ENCODE results near the gene E2F4. TPM values are rescaled to one million over a fixed set of nuclear protein-coding genes. Genes with fewer than 3 reads are reported as not detected.

Gene E2F4
- total and polyA plus RNA-seq, 2 of the 13 experiments (the other 11 are each of a cell fraction or from before 2014, with no cell fraction given), result 84.8 to 91.2 TPM

- 0 out of 2 replicates have a peak, but pooled peaks have one; percentile 79 for TF ChIP-seq FOXC1 (CRISPR knock-in tag; IDR thresholded peaks at IDR 0.05; ENCODE audit: borderline replicate concordance)
- TF ChIP-seq TMF1 (CRISPR knock-in tag; IDR thresholded peaks at IDR 0.05; ENCODE audit: low read depth), result no peak
- 0 out of 2 replicates have a peak, but pooled peaks have one; percentile 20 for TF ChIP-seq ZNF543 (CRISPR knock-in tag; IDR thresholded peaks at IDR 0.05)
- no peak for TF ChIP-seq MBD4 (IDR thresholded peaks at IDR 0.05; ENCODE audit: borderline replicate concordance, low read length)
- TF ChIP-seq ZSCAN30 (CRISPR knock-in tag; IDR thresholded peaks at IDR 0.05), result no peak
- no peak for TF ChIP-seq ZNF790 (CRISPR knock-in tag; IDR thresholded peaks at IDR 0.05; ENCODE audit: borderline replicate concordance)
- TF ChIP-seq PRPF4 (IDR thresholded peaks at IDR 0.05; ENCODE audit: low read depth, low read length, poor library complexity, severe bottlenecking), result no peak
- TF ChIP-seq ZBTB3 (CRISPR knock-in tag; IDR thresholded peaks at IDR 0.05; ENCODE audit: borderline replicate concordance, low read depth), result peak; percentile 32; the same call in 1 of the 2 replicates
- TF ChIP-seq ZNF772 (CRISPR knock-in tag; IDR thresholded peaks at IDR 0.05), result no peak; the same call in 1 of the 2 replicates
- no peak for TF ChIP-seq CBX5 (CRISPR knock-in tag; IDR thresholded peaks at IDR 0.05; ENCODE audit: borderline replicate concordance)
- no peak for TF ChIP-seq SUZ12 (IDR thresholded peaks at IDR 0.05; ENCODE audit: low read depth, low read length)
- TF ChIP-seq PHF20 (CRISPR knock-in tag; IDR thresholded peaks at IDR 0.05), result no peak
- no peak for TF ChIP-seq HOXA5 (CRISPR knock-in tag; IDR thresholded peaks at IDR 0.05)
- TF ChIP-seq GABPB1 (CRISPR knock-in tag; IDR thresholded peaks at IDR 0.05), result no peak
- no peak for TF ChIP-seq MBNL3 (CRISPR knock-in tag; conservative IDR thresholded peaks at IDR 0.05)
- no peak for TF ChIP-seq ZNF558 (CRISPR knock-in tag; IDR thresholded peaks at IDR 0.05; ENCODE audit: borderline replicate concordance)
- no peak; the same call in 1 of the 2 replicates for TF ChIP-seq MIXL1 (CRISPR knock-in tag; IDR thresholded peaks at IDR 0.05)
- no peak; the same call in 1 of the 2 replicates for TF ChIP-seq ZBTB14 (CRISPR knock-in tag; IDR thresholded peaks at IDR 0.05)
- TF ChIP-seq ZNF234 (CRISPR knock-in tag; conservative IDR thresholded peaks at IDR 0.05), result no peak
- no peak for TF ChIP-seq ZEB1 (IDR thresholded peaks at IDR 0.05; ENCODE audit: insufficient replicate concordance, low read depth)
- TF ChIP-seq SKIL (CRISPR knock-in tag; IDR thresholded peaks at IDR 0.05; ENCODE audit: borderline replicate concordance), result 0 out of 2 replicates have a peak, but pooled peaks have one; percentile 47
- no peak for TF ChIP-seq CBX2 (IDR thresholded peaks at IDR 0.05; ENCODE audit: low read depth, low read length)
- no peak for TF ChIP-seq CBX2 (CRISPR knock-in tag; IDR thresholded peaks at IDR 0.05; ENCODE audit: low read depth)
- TF ChIP-seq ZNF235 (CRISPR knock-in tag; IDR thresholded peaks at IDR 0.05; ENCODE audit: borderline replicate concordance), result no peak
- TF ChIP-seq ZNF354B (CRISPR knock-in tag; IDR thresholded peaks at IDR 0.05), result peak; percentile 18; the same call in 1 of the 2 replicates
- peak; percentile 24 to 62; a peak in 1 of 4 replicates for TF ChIP-seq HMGXB4 (CRISPR knock-in tag; IDR thresholded peaks at IDR 0.05; ENCODE audit: borderline replicate concordance in 1 of 2, low read depth in 1 of 2)
Observed at GRCh38 chr16:67170949-67171649, 20.9 kb upstream of the E2F4 start (continued).
